AG08396 (cell line): ENCODE data around the gene OSTF1.

Experiments
- DNase-seq: peaks from one replicate; pipeline ENCODE4 v3.0.0; 2012; ENCODE audit warnings: low spot score, mixed read lengths

Gene OSTF1

GRCh38 chr9:75085640-75086039 is 2.7 kb upstream of the OSTF1 start:
- no peak for DNase-seq

- DNase-seq, result no peak
Measured at GRCh38 chr9:75086541-75087288, 1.6 kb upstream of the OSTF1 start.

GRCh38 chr9:75087289-75087823 is 958 bp upstream of the OSTF1 start:
- DNase-seq, result peak; percentile 31

GRCh38 chr9:75088646-75089372 is 495 bp downstream of the OSTF1 start:
- DNase-seq, result peak; percentile 70

GRCh38 chr9:75089373-75089766 is 1.1 kb downstream of the OSTF1 start:
- DNase-seq, result no peak

- DNase-seq, result no peak
Measured at GRCh38 chr9:75090579-75090978, 2.3 kb downstream of the OSTF1 start.

GRCh38 chr9:75092766-75093165 is 4.5 kb downstream of the OSTF1 start:
- no peak for DNase-seq

GRCh38 chr9:75096796-75097195 is 8.5 kb downstream of the OSTF1 start:
- DNase-seq, result peak; percentile 17

GRCh38 chr9:75101004-75101588 is 12.8 kb downstream of the OSTF1 start:
- no peak for DNase-seq

GRCh38 chr9:75102177-75102790 is 14.0 kb downstream of the OSTF1 start:
- no peak for DNase-seq

- no peak for DNase-seq
Measured at GRCh38 chr9:75104607-75105006, 16.3 kb downstream of the OSTF1 start.

GRCh38 chr9:75105019-75105540 is 16.8 kb downstream of the OSTF1 start:
- DNase-seq, result no peak

- peak; percentile 21 for DNase-seq
Measured at GRCh38 chr9:75105841-75106240, 17.5 kb downstream of the OSTF1 start.

- no peak for DNase-seq
Measured at GRCh38 chr9:75106857-75107256, 18.5 kb downstream of the OSTF1 start.

GRCh38 chr9:75108571-75108970 is 20.3 kb downstream of the OSTF1 start:
- peak; percentile 44 for DNase-seq

GRCh38 chr9:75109210-75109839 is 21.0 kb downstream of the OSTF1 start:
- no peak for DNase-seq

GRCh38 chr9:75111019-75111622 is 22.8 kb downstream of the OSTF1 start:
- no peak for DNase-seq

- DNase-seq, result no peak
Measured at GRCh38 chr9:75112789-75113188, 24.5 kb downstream of the OSTF1 start.

- no peak for DNase-seq
Measured at GRCh38 chr9:75116306-75116705, 28.0 kb downstream of the OSTF1 start.

- DNase-seq, result no peak
Measured at GRCh38 chr9:75117564-75117963, 29.2 kb downstream of the OSTF1 start.

- no peak for DNase-seq
Measured at GRCh38 chr9:75120686-75121085, 32.4 kb downstream of the OSTF1 start.
